Measurements from ENCODE around the gene ARF1. TPM values are rescaled to one million over a fixed set of nuclear protein-coding genes. Genes with fewer than 3 reads are reported as not detected.

ARF1 gene
- polyA plus RNA-seq, 1 donor: 272 TPM

GRCh38 chr1:228146417-228147150, 64.1 kb downstream of the ARF1 start:
- DNase-seq: no peak

- DNase-seq: no peak
These were observed 64.7 kb downstream of the ARF1 start for GRCh38 chr1:228147151-228147693.

GRCh38 chr1:228147768-228148167, 65.3 kb downstream of the ARF1 start:
- no peak for DNase-seq

GRCh38 chr1:228148196-228148861, 65.8 kb downstream of the ARF1 start:
- no peak for DNase-seq

Other genes starting within 250 kb of the ARF1 start
- gene WNT9A, start 134.8 kb upstream of the ARF1 start, polyA plus RNA-seq (ENCODE audit: insufficient read length): 1.3 TPM
- gene WNT3A, start 75.7 kb upstream of the ARF1 start, polyA plus RNA-seq (ENCODE audit: insufficient read length): 0.07 TPM
- 15.1 TPM for gene C1orf35, start 20.6 kb downstream of the ARF1 start, polyA plus RNA-seq (ENCODE audit: insufficient read length)
- gene MRPL55, start 26.6 kb downstream of the ARF1 start, polyA plus RNA-seq (ENCODE audit: insufficient read length): 35.8 TPM
- gene GUK1, start 57.6 kb downstream of the ARF1 start, polyA plus RNA-seq (ENCODE audit: insufficient read length): 82.3 TPM
- 0.42 TPM for gene GJC2, start 67.2 kb downstream of the ARF1 start, polyA plus RNA-seq (ENCODE audit: insufficient read length)
- 5.8 TPM for gene IBA57, start 83.1 kb downstream of the ARF1 start, polyA plus RNA-seq (ENCODE audit: insufficient read length)
- 40.0 TPM for gene OBSCN, start 125.3 kb downstream of the ARF1 start, polyA plus RNA-seq (ENCODE audit: insufficient read length)